A549 treated with AZD9567 at 1 μM for 4 hours (cell line): ENCODE results near the gene CCDC171. TPM values are rescaled to one million over a fixed set of nuclear protein-coding genes. Genes with fewer than 3 reads are reported as not detected.

ENCODE experiments used
- total RNA-seq: library from RNA; stranded (reverse); fragments of 200-300 nt; extraction: Qiagen RNA extraction; gene quantifications from 5 replicates; pipeline ENCODE4 v1.2.3, GENCODE V29; 2022; ENCODE audit not compliant: insufficient read depth

The CCDC171 gene
- total RNA-seq = 0.28 to 0.52 TPM (median 0.35 TPM) in 5 replicates

DNA sequence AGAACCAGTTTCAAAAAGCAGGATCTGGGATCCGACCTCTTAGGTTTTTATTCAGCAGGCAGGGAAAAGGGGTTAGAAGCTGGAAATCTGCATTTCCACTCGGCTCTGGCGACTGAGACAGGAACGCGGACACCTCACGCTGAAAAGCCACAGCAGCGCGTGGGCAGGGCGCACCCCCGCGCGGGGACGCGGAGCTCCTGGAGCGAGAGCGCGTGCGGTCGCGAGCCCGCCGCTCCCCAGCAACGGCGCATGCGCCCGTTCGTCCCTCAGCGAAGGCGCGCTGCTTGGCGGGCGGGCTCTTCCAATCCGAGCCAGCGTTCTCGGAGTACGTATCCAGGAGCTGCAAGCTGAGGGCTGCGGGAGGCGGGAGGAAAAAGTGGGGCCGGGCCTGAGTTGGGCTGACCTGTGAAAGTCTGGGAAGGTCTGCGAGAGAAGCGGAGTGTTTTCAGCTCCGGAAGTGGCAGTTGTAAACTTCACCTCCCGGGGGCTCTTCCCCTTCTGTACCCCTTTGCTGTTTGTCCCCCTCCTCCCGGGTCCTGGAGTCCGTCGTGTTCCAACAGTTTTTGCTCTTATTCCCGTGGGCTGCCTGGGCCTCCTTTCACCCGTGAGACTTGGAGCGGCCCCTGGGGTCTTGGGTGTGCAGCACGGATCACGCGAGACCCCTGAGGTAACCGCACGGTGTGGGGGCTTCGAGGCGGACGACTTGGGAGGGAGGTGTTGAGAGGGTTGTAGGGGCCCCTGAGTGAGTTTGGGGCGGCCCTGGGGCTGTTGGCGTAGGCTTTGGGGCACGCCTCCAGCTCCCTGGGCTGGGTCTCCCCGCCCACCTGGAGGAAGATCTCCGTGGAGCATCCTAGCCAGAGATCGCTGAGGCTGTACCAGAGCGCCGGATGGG, at the start of gene CCDC171:
Gene CCDC171, plus strand, starts transcription at position 408 of the 892 bp plus-strand sequence. CDS start 11,046 bp downstream, outside the sequence.

DNA sequence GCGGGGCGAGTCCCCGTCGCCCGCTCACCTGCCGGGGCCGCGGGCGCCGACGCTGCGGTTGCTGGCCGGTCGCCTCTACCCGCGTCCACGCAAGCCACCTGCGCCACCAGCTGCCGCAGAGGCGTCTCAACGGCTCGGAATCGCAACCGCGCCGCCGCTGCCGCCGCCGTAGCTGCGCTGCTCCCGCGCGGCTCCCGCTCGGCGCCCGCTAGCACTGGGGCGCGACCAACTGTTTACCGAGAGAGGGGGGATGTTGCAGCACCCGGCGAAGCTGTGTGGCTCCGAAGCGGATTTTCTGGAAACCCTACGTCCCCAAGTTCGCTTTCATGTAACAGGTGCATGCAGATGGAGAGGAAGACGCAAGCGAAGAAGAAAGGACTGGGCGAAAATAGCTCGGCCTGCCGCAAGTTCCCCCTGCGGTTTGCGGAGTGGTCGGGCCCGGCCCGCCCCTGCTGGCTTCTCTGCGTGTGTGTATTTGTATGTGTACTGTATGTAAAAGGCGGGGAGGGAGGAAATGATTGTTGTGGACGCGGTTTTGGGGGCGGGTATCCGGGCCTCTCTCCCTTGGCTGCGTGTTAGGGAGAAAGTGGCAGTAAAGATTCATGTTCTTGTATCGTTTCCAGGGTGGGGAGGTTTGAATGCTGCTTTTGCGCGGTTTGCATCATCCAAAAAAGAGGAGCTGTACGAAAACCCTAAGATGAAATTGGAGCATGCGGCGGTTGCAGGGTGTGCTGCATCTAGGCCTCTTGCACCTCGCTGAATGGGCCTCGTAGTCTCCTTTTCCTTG, 41.9 kb upstream of the CCDC171 start, which contains the start of gene PSIP1:
Gene PSIP1, minus strand, starts transcription at position 182 of the 787 bp plus-strand sequence. CDS start 782 bp downstream, outside the sequence.

Other genes starting within 250 kb of the CCDC171 start
- gene TTC39B, start 245.8 kb upstream of the CCDC171 start, total RNA-seq = 0.91 to 1.8 TPM (median 1.3 TPM) in 5 replicates
- gene SNAPC3, start 130.2 kb upstream of the CCDC171 start, total RNA-seq = 15.8 to 22.3 TPM (median 21.1 TPM) in 5 replicates
- 45.9 to 60.9 TPM (median 55.5 TPM) in 5 replicates for gene PSIP1, start 42.1 kb upstream of the CCDC171 start, total RNA-seq